HepG2 (cell line): Measurements from ENCODE around the gene CRLF1. TPM values are rescaled to one million over a fixed set of nuclear protein-coding genes. Genes with fewer than 3 reads are reported as not detected.

ENCODE experiments used
- ADNP ChIP-seq: sonication (generic); formaldehyde crosslinking; IDR thresholded peaks from 2 replicates; pipeline ENCODE4 v1.4.0; 2020; ENCODE audit warnings: missing genetic modification reagents
- ASH2L ChIP-seq: fragments of 300-600, 200-600 bp; sonication (generic); IDR thresholded peaks from 2 replicates; pipeline ENCODE4 v1.7.0; 2017; ENCODE audit warnings: low read depth, mild to moderate bottlenecking, moderate library complexity, mixed read lengths, low read length; ENCODE audit not compliant: insufficient read length
- CREB1 ChIP-seq, 2 experiments: fragments of 450-650 bp in 1 of 2; IDR thresholded peaks; 2 replicates each; pipeline ENCODE4 v1.6.1; 2016 to 2017; ENCODE audit warnings: control low read depth in 1 of 2, mild to moderate bottlenecking in 1 of 2, missing compliant biosample characterization in 1 of 2, missing genetic modification characterization in 1 of 2
- GATAD1 ChIP-seq: IDR thresholded peaks from 2 replicates; pipeline ENCODE4 v1.6.1; 2016; ENCODE audit warnings: missing genetic modification reagents, missing compliant biosample characterization
- HCFC1 ChIP-seq: fragments of 150-350 bp; IDR thresholded peaks from 2 replicates; pipeline ENCODE4 v1.6.1; 2014; ENCODE audit warnings: low read depth, low read length
- KAT8 ChIP-seq: IDR thresholded peaks from 2 replicates; pipeline ENCODE4 v1.6.1; 2016; ENCODE audit warnings: missing genetic modification reagents, missing compliant biosample characterization
- POLR2A ChIP-seq, 2 experiments: IDR thresholded peaks; 2 replicates each; pipeline ENCODE4 v1.6.1; 2011; ENCODE audit warnings: low read depth in 2 of 2, low read length in 2 of 2, mild to moderate bottlenecking in 1 of 2, moderate library complexity in 1 of 2; ENCODE audit not compliant: insufficient read depth in 1 of 2
- POLR2AphosphoS5 ChIP-seq: IDR thresholded peaks from 2 replicates; pipeline ENCODE4 v1.6.1; 2012; ENCODE audit warnings: low read depth, low read length
- RBM39 ChIP-seq: fragments of 200-400 bp; formaldehyde crosslinking; IDR thresholded peaks from one replicate; pipeline ENCODE4 v1.6.1; 2018; ENCODE audit warnings: antibody characterized with exemption, mild to moderate bottlenecking, low read depth, low read length; ENCODE audit not compliant: poor library complexity, severe bottlenecking
- TAF15 ChIP-seq: fragments of 200-400 bp; formaldehyde crosslinking; IDR thresholded peaks from one replicate; pipeline ENCODE4 v1.6.1; 2018; ENCODE audit warnings: mild to moderate bottlenecking, low read depth, low read length; ENCODE audit not compliant: poor library complexity, severe bottlenecking
- TFDP1 ChIP-seq: IDR thresholded peaks from 2 replicates; pipeline ENCODE4 v1.6.1; 2016; ENCODE audit warnings: missing compliant biosample characterization, missing genetic modification reagents, borderline replicate concordance
- XRCC5 ChIP-seq: fragments of 200-400 bp; formaldehyde crosslinking; optimal IDR thresholded peaks from 2 replicates; pipeline ENCODE3; 2017; ENCODE audit warnings: mild to moderate bottlenecking, low read length
- YEATS2 ChIP-seq: sonication (generic); formaldehyde crosslinking; IDR thresholded peaks from 2 replicates; pipeline ENCODE4 v1.4.0; 2020; ENCODE audit warnings: missing genetic modification reagents, borderline replicate concordance
- YY1 ChIP-seq: IDR thresholded peaks from 2 replicates; pipeline ENCODE4 v1.6.1; 2011; ENCODE audit warnings: low read length, low read depth, moderate library complexity, mild to moderate bottlenecking; ENCODE audit not compliant: insufficient read depth, insufficient replicate concordance
- ZBTB20 ChIP-seq: sonication (generic); formaldehyde crosslinking; IDR thresholded peaks from 2 replicates; pipeline ENCODE4 v1.8.1; 2023; ENCODE audit warnings: missing genetic modification reagents, low read depth, mild to moderate bottlenecking, borderline replicate concordance
- ZNF264 ChIP-seq: sonication (generic); formaldehyde crosslinking; IDR thresholded peaks from 2 replicates; pipeline ENCODE4 v1.4.0; 2020; ENCODE audit warnings: missing genetic modification reagents
- ZNF563 ChIP-seq: sonication (generic); formaldehyde crosslinking; IDR thresholded peaks from 2 replicates; pipeline ENCODE4 v1.8.0; 2022; ENCODE audit warnings: mild to moderate bottlenecking, moderate library complexity, missing genetic modification reagents
- ZNF639 ChIP-seq: conservative IDR thresholded peaks from 2 replicates; pipeline ENCODE4 v1.6.1; 2018; ENCODE audit warnings: missing genetic modification reagents
- ZNF687 ChIP-seq: sonication (generic); formaldehyde crosslinking; IDR thresholded peaks from 2 replicates; pipeline ENCODE4 v1.5.1; 2020; ENCODE audit warnings: mild to moderate bottlenecking, missing genetic modification reagents, moderate library complexity
- ZNF724P ChIP-seq: sonication (generic); formaldehyde crosslinking; IDR thresholded peaks from 2 replicates; pipeline ENCODE4 v1.8.0; 2022; ENCODE audit warnings: missing genetic modification reagents, borderline replicate concordance
- ZNF768 ChIP-seq: sonication (generic); formaldehyde crosslinking; IDR thresholded peaks from 2 replicates; pipeline ENCODE4 v1.4.0; 2020; ENCODE audit warnings: missing genetic modification reagents
- ZNF784 ChIP-seq: sonication (generic); formaldehyde crosslinking; IDR thresholded peaks from 2 replicates; pipeline ENCODE4 v1.5.1; 2020; ENCODE audit warnings: missing genetic modification reagents, mild to moderate bottlenecking, borderline replicate concordance
- ZSCAN29 ChIP-seq: sonication (generic); formaldehyde crosslinking; conservative IDR thresholded peaks from 2 replicates; pipeline ENCODE4 v1.4.0; 2020; ENCODE audit warnings: mild to moderate bottlenecking, missing genetic modification reagents
- polyA plus RNA-seq, 8 experiments: library from polyadenylated mRNA; depleted of rRNA in 3 of 8; stranded (reverse) in 7 of 8; unstranded in 1 of 8; fragments of >200 nt; fragmentation: Illumina TruSeq in 4 of 8; extraction: Trizol in 4 of 8; gene quantifications; 2 replicates each; pipeline versions ENCODE4 v1.2.1 to v1.2.3, GENCODE V29; 2011 to 2016; ENCODE audit warnings: low read depth in 4 of 8, missing spikeins in 1 of 8, mixed read lengths in 1 of 8; ENCODE audit not compliant: insufficient read depth in 1 of 8
- total RNA-seq, 5 experiments: library from RNA; depleted of rRNA; stranded (reverse); fragments of >200 nt; fragmentation: Illumina TruSeq; extraction: Trizol; gene quantifications; 2 replicates each; pipeline ENCODE4 v1.2.3, GENCODE V29; 2016; ENCODE audit warnings: low read depth in 1 of 5

CRLF1 gene
- total and polyA plus RNA-seq, 2 of the 13 experiments (the other 11 are each of a cell fraction or from before 2014, with no cell fraction given), result 217 to 296 TPM

- TF ChIP-seq RBM39 (peak; percentile 39), POLR2A (IDR thresholded peaks at IDR 0.05; ENCODE audit: insufficient read depth in 1 of 2, low read depth in 2 of 2, low read length in 2 of 2) (peak; percentile 40 to 70; a peak in 3 of 4 replicates), ZNF264 (CRISPR knock-in tag) (no peak), ZNF687 (peak; percentile 81), ZNF784 (CRISPR knock-in tag) (no peak; the same call in 1 of the 2 replicates), KAT8 (CRISPR knock-in tag) (peak; percentile 36; the same call in 1 of the 2 replicates), ZNF639 (CRISPR knock-in tag) (no peak), HCFC1 (no peak), POLR2AphosphoS5 (peak; percentile 45; the same call in 1 of the 2 replicates), CREB1 (IDR thresholded peaks at IDR 0.05) (0 out of 2 replicates have a peak, but pooled peaks have one; percentile 3), CREB1 (CRISPR knock-in tag; IDR thresholded peaks at IDR 0.05) (no peak), ZBTB20 (CRISPR knock-in tag) (no peak), YY1 (peak; percentile 92), ZNF563 (CRISPR knock-in tag) (0 out of 2 replicates have a peak, but pooled peaks have one; percentile 52), YEATS2 (CRISPR knock-in tag) (no peak), ZNF768 (0 out of 2 replicates have a peak, but pooled peaks have one; percentile 11), TFDP1 (CRISPR knock-in tag) (peak; percentile 49; the same call in 1 of the 2 replicates), ADNP (CRISPR knock-in tag) (no peak), ZSCAN29 (CRISPR knock-in tag) (no peak), ZNF724P (CRISPR knock-in tag) (no peak), GATAD1 (CRISPR knock-in tag) (peak; percentile 70; the same call in 1 of the 2 replicates), ASH2L (peak; percentile 55), TAF15 (no peak), XRCC5 (no peak)
Measured at GRCh38 chr19:18636969-18637629, 30.5 kb upstream of the CRLF1 start, which contains the start of gene KLHL26 (continued).
